HG03064 (cell line): ENCODE results near the gene TIMM13.

Source experiments
- ATAC-seq: cut with Tn5 transposase; IDR thresholded peaks from one replicate; pipeline ENCODE4 v1.9.1; 2021; ENCODE audit warnings: low read depth; ENCODE audit not compliant: unreplicated experiment

The TIMM13 gene

GRCh38 chr19:2455851-2456570 is 28.6 kb upstream of the TIMM13 start:
- no peak for ATAC-seq

- ATAC-seq: no peak
Measured at GRCh38 chr19:2454962-2455850, 27.8 kb upstream of the TIMM13 start.

- no peak for ATAC-seq
Measured at GRCh38 chr19:2454199-2454961, 27.0 kb upstream of the TIMM13 start.

- no peak for ATAC-seq
Measured at GRCh38 chr19:2453431-2454025, 26.1 kb upstream of the TIMM13 start.

- no peak for ATAC-seq
Measured at GRCh38 chr19:2451741-2452140, 24.4 kb upstream of the TIMM13 start.

GRCh38 chr19:2451138-2451537 is 23.8 kb upstream of the TIMM13 start:
- no peak for ATAC-seq

GRCh38 chr19:2449019-2449418 is 21.6 kb upstream of the TIMM13 start:
- no peak for ATAC-seq

- ATAC-seq: no peak
Measured at GRCh38 chr19:2446381-2446780, 19.0 kb upstream of the TIMM13 start.

- no peak for ATAC-seq
Measured at GRCh38 chr19:2444251-2445002, 17.0 kb upstream of the TIMM13 start.

GRCh38 chr19:2443785-2444182 is 16.4 kb upstream of the TIMM13 start:
- ATAC-seq: no peak

GRCh38 chr19:2443116-2443784 is 15.9 kb upstream of the TIMM13 start:
- no peak for ATAC-seq

GRCh38 chr19:2441096-2441752 is 13.8 kb upstream of the TIMM13 start:
- ATAC-seq: no peak

- ATAC-seq: no peak
Measured at GRCh38 chr19:2440515-2440914, 13.1 kb upstream of the TIMM13 start.

- no peak for ATAC-seq
Measured at GRCh38 chr19:2438178-2438577, 10.8 kb upstream of the TIMM13 start.

GRCh38 chr19:2436926-2437325 is 9.5 kb upstream of the TIMM13 start:
- no peak for ATAC-seq

- ATAC-seq: no peak
Measured at GRCh38 chr19:2436384-2436783, 9.0 kb upstream of the TIMM13 start.

GRCh38 chr19:2434721-2435265 is 7.4 kb upstream of the TIMM13 start:
- no peak for ATAC-seq

- ATAC-seq: no peak
Measured at GRCh38 chr19:2434267-2434666, 6.9 kb upstream of the TIMM13 start.

GRCh38 chr19:2433854-2434253 is 6.5 kb upstream of the TIMM13 start:
- no peak for ATAC-seq
